ENCODE results near the gene PCSK6. TPM values are rescaled to one million over a fixed set of nuclear protein-coding genes. Genes with fewer than 3 reads are reported as not detected.

Gene PCSK6
- total RNA-seq, 1 experiment from 2014 or later = 10.6 TPM

- BruUV-seq (replicated peaks) = no TSS peak
- no peak for TF ChIP-seq POLR2AphosphoS5 (IDR thresholded peaks at IDR 0.05; ENCODE audit: low read depth, low read length)
- no peak for TF ChIP-seq TCF7L2 (IDR thresholded peaks at IDR 0.05; ENCODE audit: low read depth, low read length)
- TF ChIP-seq SIN3A (IDR thresholded peaks at IDR 0.05; ENCODE audit: borderline replicate concordance, insufficient read depth, low read depth, low read length) = no peak
- no peak for TF ChIP-seq CTCF (IDR thresholded peaks at IDR 0.05)
- TF ChIP-seq REST (IDR thresholded peaks at IDR 0.05; ENCODE audit: insufficient read depth in 1 of 2, low read depth in 2 of 2, low read length in 1 of 2) = no peak
- no peaks in the 10 kb centered on the region for H3K36me3 ChIP-seq (ENCODE audit: control insufficient read depth, insufficient read depth, low read length)
- in situ Hi-C loops (cut with HindIII; ENCODE audit: low pct_unique_long_range_greater_than_20kb, low sequenced_read_pairs) = no loop called here
- POLR2A ChIA-PET = no interaction called here
- no peak for ATAC-seq
- no peak overlapping the region for H3K4me3 ChIP-seq (ENCODE audit: low read depth in 2 of 2, low read length in 2 of 2)
- no peaks in the 10 kb centered on the region for H3K27me3 ChIP-seq (ENCODE audit: control insufficient read depth, insufficient read depth, low read length)
- no peak overlapping the region for H3K27ac ChIP-seq (ENCODE audit: low read length)
- intact Hi-C loops (cut with micrococcal nuclease; ENCODE audit: unreplicated experiment) = no loop called here
- CTCF ChIA-PET = no interaction called here
- H3K4me1 ChIP-seq (ENCODE audit: control insufficient read depth, insufficient read depth, low read length) = no peaks in the 10 kb centered on the region
- DNase-seq (ENCODE audit: low read depth, low spot score) = no peak
- no peaks in the 10 kb centered on the region for H3K9me3 ChIP-seq (ENCODE audit: control insufficient read depth, insufficient read depth, low read depth, low read length)
These were observed 91.9 kb downstream of the PCSK6 start for GRCh38 chr15:101397521-101398003.

- no TSS peak for BruUV-seq (replicated peaks)
- CTCF ChIA-PET = no interaction called here
- intact Hi-C loops (cut with micrococcal nuclease; ENCODE audit: unreplicated experiment) = no loop called here
These were observed 92.8 kb downstream of the PCSK6 start for GRCh38 chr15:101396484-101397261.

More at GRCh38 chr15:101396484-101397261, 92.8 kb downstream of the PCSK6 start:
- Histone ChIP-seq H3K9me3 (ENCODE audit: control insufficient read depth, insufficient read depth, low read depth, low read length) (no peaks in the 10 kb centered on the region), H3K27me3 (ENCODE audit: control insufficient read depth, insufficient read depth, low read length) (no peaks in the 10 kb centered on the region), H3K27ac (ENCODE audit: low read length) (no peak overlapping the region), H3K4me1 (ENCODE audit: control insufficient read depth, insufficient read depth, low read length) (no peaks in the 10 kb centered on the region), H3K36me3 (ENCODE audit: control insufficient read depth, insufficient read depth, low read length) (no peaks in the 10 kb centered on the region), H3K4me3 (ENCODE audit: low read depth in 2 of 2, low read length in 2 of 2) (no peak overlapping the region)
- no peak for TF ChIP-seq CTCF (IDR thresholded peaks at IDR 0.05)
- TF ChIP-seq TCF7L2 (IDR thresholded peaks at IDR 0.05; ENCODE audit: low read depth, low read length) = no peak
- TF ChIP-seq REST (IDR thresholded peaks at IDR 0.05; ENCODE audit: insufficient read depth in 1 of 2, low read depth in 2 of 2, low read length in 1 of 2) = no peak
- no peak for TF ChIP-seq SIN3A (IDR thresholded peaks at IDR 0.05; ENCODE audit: borderline replicate concordance, insufficient read depth, low read depth, low read length)
- TF ChIP-seq POLR2AphosphoS5 (IDR thresholded peaks at IDR 0.05; ENCODE audit: low read depth, low read length) = no peak
- POLR2A ChIA-PET = no interaction called here
- in situ Hi-C loops (cut with HindIII; ENCODE audit: low pct_unique_long_range_greater_than_20kb, low sequenced_read_pairs) = no loop called here
- ATAC-seq (no peak), DNase-seq (ENCODE audit: low read depth, low spot score) (no peak)

Data from Panc1 (cell line).